GM23248 (cell line): Measurements from ENCODE around the gene DNAAF5.

Experiments used
- EZH2 ChIP-seq: fragments of 200-600 bp; sonication (generic); IDR thresholded peaks from 2 replicates; pipeline ENCODE4 v1.6.1; 2018; ENCODE audit warnings: antibody characterized with exemption, mild to moderate bottlenecking; ENCODE audit not compliant: insufficient read depth, poor library complexity, severe bottlenecking
- EZH2phosphoT487 ChIP-seq: fragments of 200-600 bp; sonication (generic); IDR thresholded peaks from 2 replicates; pipeline ENCODE4 v1.6.1; 2018; ENCODE audit warnings: antibody characterized with exemption, moderate library complexity, mild to moderate bottlenecking, low read depth; ENCODE audit not compliant: insufficient read depth

DNA sequence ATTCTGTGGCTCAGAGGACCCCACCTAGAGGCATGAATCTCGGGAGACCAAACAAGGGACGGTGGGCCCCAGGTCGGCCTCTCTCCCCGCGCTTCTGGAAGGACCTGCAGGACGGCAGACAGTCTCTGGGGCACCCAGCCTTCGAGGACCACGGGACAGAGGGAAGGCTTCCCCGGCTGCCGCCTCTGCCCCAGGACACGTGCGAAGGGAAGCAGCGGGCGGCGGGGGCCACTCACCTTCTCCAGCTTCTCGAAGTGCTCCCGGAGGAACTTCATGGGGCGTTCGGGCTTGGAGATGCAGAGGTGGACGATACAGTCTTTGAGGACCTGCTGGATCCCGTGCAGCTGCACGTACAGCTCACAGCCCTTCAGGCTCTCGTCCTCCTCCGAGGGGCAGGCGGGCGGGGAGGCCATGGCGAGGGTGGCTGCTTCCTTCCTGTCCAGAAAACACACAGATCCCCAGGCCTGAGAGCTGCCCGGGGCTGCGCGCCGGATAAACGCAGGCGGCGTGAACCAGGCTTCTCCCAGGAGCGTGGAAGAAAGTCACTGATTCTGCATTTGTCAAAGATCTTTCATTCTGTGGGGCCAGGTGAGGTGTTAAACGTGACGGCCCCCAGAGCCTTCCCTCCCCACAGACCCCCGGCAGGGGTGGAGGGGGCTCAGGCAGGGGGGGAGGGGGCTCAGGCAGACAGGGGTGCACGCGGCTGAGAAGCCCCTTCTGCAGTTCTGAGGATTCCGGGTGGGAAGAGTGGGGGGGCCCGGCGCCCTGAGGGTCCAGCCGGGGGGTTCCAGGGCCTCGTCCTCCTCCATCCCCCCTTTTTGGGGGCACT, 15.2 kb upstream of the DNAAF5 start:
- TF ChIP-seq EZH2 (no peak), EZH2phosphoT487 (no peak)
